Activated T-helper 1 cell treated with anti-CD3 and anti-CD28 coated beads, Interleukin-2, amount 50 U/mL, for 16 hours (primary cell): ENCODE measurements around the gene POLR2E.

Experiments used
- DNase-seq, 2 donors: peaks; one replicate each; pipeline ENCODE4 v3.0.0-alpha.2; 2020; ENCODE audit warnings: low read depth in 1 of 2, low spot score in 1 of 2

Gene POLR2E

GRCh38 chr19:1082165-1082927 is 12.8 kb downstream of the POLR2E start:
- peak; percentile 67 to 71 for DNase-seq

DNA sequence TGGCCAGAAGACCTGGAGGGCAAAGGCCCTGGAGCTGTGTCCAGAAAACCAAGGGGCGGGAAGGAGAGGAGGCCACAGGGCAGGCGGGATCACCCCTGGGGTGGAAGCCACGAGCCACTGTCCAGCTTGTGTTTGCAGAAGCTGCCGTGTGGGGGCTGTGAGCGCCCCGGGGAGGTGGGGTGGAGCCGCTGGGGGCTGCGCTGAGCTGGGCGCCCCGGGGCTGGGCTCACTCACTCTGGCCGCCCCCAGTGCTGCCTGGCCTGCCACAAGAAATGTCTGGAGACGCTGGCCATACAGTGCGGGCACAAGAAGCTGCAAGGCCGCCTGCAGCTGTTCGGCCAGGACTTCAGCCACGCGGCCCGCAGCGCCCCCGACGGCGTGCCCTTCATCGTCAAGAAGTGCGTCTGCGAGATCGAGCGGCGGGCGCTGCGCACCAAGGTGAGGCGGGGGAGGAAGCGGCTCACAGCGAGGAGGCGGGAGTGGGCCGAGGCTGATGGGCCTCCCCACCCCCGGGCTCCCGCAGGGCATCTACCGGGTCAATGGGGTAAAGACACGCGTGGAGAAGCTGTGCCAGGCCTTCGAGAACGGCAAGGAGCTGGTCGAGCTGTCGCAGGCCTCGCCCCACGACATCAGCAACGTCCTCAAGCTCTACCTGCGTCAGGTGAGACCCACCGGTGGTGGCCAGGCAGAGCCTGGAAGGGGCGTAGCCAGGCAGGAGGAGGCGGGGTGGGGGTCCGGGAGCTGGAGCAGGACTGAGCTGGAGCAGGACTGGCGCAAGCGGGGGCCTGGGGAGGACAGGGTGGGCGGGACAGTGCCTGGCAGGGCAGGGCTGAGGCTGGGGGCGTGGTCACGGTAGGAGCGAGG is 13.6 kb downstream of the POLR2E start:
- no peak for DNase-seq

DNA sequence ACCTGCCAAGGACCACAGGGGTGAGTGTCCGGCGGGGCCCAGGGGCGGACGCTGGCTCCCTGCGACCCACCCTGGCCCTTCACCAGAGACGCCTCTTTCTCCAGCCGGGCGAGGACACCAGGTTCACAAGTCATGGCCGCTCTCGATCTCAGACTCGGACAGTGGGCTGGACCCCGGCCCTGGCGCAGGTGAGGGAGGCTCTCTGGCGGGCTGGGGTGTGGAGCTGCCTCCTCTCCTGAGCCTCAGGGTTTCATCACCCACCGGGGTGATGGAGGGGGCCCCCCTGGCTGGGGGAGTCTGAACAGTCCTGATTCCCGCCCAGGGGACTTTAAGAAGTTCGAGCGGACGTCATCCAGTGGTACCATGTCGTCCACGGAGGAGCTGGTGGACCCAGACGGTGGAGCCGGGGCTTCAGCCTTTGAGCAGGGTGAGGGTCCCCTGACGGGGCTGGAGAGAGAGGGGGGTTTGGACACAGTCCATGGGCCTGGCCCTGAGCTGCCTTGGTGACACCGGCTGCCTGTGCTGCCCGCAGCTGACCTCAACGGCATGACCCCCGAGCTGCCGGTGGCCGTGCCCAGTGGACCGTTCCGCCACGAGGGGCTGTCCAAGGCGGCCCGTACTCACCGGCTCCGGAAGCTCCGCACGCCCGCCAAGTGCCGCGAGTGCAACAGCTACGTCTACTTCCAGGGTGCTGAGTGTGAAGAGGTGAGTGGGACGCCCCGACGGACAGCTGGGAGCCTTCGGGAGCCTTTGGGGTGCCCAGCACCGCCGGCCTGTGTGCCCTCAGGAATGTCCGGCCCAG is 14.6 kb downstream of the POLR2E start:
- no peak for DNase-seq

DNA sequence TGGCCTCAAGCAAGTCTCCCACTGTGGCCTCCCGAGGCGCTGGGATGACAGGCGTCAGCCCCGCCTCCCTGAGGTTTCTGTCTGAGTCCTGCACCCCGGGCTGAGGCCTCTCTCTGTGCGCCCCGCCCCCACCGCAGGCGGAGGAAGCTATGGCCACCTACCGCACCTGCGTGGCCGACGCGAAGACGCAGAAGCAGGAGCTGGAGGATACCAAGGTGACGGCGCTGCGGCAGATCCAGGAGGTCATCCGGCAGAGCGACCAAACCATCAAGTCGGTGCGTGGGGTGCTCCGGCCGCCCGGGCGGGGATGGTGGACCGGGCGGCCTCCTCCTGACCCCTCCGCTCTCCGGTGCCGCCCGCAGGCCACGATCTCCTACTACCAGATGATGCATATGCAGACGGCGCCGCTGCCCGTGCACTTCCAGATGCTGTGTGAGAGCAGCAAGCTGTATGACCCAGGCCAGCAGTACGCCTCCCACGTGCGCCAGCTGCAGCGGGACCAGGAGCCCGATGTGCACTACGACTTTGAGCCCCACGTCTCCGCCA is 15.5 kb downstream of the POLR2E start:
- peak in 1 of 2 donors; percentile 58 for DNase-seq

DNA sequence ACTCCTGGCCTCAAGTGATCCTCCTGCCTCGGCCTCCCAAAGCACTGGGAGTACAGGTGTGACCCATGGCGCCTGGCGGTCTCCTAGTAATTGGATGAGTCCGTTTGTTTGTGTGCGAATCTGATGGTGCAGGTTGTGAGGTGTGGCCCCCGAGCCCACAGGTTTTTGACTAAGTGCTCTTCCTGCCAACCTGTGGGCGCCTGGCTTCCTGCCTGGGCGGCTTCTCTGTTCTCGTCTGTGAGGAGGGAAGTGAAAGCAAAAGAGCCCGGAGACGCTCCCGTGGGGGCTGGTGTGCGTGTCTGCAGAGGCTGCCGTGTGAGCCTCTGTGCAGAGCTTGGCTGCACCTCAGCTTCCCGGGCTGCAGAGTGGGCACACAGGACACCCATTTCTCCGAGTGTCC is 18.2 kb downstream of the POLR2E start:
- DNase-seq: peak; percentile 84 to 91

DNA sequence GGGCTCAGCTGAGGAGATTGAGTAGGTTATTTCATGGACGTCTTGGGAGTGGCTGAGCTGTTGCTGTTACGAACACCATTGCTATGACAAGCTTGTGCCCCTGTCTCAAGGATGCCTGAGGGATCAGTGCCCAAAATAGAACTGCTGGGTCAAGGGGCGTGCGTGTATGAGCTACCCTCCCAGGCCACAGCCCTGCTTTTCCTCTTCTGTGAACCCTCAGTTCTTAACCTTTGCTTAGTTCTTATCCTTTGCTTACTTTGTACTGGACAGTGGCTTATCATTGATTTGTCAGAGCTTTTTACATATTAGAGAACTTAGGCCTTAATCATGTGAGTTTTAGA is 19.2 kb downstream of the POLR2E start:
- no peak for DNase-seq

DNA sequence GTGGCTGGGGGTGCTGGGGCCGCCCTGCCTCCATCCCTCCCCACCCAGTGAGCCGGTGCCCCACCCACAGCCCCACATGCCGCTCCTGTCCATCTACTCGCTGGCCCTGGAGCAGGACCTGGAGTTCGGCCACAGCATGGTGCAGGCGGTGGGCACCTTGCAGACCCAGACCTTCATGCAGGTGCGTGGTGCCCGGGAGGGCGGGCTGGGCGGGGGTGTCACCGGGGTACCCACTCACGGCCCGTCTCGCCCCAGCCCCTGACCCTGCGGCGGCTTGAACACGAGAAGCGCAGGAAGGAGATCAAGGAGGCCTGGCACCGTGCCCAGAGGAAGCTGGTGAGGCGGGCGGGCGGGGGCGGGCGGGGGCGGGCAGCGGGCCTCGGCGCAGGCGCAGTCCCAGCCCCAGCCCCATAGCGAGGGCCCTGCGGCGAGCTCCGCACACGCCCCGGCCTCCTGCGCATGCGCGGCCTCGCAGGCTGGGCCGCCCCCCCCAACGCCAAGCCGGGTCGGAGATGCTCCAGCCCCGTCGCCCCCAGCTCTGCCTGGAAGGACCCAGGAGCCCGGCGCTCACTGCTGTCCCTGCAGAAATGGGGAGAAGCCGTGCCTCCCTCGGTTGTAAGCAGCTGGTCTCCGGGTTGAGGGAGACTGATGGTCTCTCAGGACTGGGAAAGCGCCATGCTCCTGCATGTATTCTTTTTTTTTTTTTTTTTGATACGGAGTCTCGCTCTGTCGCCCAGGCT is 20.5 kb downstream of the POLR2E start:
- peak; percentile 85 to 98 for DNase-seq

DNA sequence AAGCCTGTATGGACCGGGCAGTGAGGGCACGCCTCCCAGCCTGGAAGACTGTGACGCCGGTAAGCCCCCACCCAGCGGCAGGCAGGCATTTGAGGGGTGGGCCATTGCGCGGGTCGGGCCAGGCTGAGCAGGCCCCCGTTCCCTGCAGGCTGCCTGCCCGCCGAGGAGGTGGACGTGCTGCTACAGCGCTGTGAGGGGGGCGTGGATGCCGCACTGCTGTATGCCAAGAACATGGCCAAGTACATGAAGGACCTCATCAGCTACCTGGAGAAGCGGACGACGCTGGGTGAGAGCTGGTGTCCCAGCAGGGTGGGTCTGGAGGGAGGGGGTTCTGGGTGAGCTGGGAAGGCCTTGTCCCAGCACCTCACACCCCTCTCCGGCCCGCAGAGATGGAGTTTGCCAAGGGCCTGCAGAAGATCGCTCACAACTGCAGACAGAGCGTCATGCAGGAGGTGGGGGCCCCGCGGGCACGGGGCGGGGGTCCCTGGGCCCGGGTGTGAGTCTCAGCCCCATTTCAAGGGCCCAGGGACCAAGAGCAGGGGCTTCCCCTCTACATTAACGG is 21.1 kb downstream of the POLR2E start:
- DNase-seq: no peak

- no peak for DNase-seq
These were observed 21.9 kb downstream of the POLR2E start for GRCh38 chr19:1073063-1073955.

DNA sequence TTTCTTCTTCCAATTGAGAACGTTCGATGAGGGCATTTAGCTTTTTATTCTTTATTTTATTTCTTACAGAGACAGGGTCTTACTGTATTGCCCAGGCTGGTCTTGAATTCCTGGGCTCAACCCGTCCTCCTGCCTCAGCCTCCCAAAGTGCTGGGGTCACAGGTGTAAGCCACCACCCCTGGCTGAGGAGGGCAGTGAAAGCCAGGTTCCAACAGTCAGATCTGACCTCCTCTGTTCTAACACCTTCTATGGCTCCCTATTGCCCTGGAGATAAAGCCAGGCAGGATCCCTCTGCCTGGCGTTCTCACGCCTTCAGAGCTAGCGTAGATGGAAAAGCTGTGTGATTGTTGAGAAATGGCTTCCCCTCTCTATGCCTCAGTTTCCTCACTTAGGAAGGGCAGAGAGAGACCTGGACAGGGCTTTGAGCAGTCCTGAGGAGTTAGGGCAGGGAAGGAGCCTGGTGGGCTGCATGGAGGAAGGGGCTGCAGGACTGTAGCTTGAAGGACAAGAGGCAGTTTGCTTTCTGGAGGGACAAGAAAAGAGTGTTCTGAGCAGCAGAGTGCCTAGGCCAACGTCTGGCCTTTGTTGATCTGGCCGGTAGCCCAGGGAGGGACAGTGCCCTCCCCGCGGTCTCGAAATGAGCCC is 22.7 kb downstream of the POLR2E start:
- no peak for DNase-seq

GRCh38 chr19:1070931-1071791 is 24.0 kb downstream of the POLR2E start:
- no peak for DNase-seq

DNA sequence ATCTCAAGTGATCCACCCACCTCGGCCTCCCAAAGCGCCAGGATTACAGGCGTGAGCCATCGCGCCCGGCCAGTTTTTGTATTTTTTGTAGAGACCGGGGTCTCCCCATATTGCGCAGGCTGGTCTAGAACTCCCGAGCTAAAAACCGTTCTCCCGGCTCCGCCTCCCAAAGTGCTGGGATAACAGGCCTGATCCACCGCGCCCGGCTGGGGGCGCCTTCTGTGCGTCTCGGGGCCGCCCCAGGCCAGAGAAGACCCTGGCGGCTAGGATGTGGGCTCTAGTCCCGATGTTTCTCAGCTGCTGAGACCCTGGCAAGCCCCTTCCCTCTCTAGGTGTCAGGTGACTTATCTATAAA is 24.6 kb downstream of the POLR2E start:
- DNase-seq: no peak

GRCh38 chr19:1069009-1069779 is 26.0 kb downstream of the POLR2E start:
- DNase-seq: peak; percentile 44 to 57

DNA sequence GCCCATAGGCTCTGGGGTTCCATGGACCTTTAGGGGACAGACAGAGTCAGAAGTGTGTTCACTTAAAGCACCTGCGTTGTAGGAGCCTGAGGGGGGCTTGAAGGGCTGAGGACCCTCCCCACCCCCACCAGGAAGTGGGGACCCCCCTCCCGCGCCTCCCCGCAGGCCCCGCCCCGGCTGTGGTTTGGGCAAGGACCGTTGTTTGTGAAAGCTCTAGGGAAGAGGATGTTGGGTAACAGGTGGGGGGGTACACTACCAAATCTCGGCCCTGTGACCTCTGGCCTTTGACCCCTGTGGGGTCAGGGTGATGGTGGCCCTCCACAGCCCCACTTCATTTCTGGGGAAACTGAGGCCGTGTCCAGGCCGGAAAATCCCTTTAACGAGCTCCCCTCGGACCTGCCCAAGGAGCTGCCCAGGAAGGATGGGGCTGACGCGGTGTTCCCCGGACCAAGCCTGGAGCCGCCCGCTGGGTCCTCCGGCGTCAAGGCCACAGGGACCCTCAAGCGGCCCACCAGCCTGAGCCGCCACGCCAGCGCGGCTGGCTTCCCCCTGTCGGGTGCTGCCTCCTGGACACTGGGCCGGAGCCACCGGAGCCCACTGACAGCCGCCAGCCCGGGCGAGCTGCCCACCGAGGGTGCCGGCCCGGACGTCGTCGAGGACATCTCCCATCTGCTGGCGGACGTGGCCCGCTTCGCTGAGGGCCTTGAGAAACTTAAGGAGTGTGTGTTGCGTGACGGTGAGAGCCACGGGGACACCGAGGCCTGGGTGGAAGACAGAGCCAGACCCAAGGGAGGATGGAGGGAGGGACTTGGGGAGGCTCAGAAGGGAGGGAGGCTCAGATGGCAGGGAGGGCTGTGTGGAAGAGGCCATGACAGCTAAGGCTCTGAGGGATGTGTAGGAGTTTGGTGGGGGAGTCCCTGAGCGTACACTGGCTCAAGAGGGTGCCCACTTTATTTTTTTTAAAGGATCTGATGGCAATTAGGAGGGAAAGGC is 26.9 kb downstream of the POLR2E start:
- peak in 1 of 2 donors; percentile 60 for DNase-seq

DNA sequence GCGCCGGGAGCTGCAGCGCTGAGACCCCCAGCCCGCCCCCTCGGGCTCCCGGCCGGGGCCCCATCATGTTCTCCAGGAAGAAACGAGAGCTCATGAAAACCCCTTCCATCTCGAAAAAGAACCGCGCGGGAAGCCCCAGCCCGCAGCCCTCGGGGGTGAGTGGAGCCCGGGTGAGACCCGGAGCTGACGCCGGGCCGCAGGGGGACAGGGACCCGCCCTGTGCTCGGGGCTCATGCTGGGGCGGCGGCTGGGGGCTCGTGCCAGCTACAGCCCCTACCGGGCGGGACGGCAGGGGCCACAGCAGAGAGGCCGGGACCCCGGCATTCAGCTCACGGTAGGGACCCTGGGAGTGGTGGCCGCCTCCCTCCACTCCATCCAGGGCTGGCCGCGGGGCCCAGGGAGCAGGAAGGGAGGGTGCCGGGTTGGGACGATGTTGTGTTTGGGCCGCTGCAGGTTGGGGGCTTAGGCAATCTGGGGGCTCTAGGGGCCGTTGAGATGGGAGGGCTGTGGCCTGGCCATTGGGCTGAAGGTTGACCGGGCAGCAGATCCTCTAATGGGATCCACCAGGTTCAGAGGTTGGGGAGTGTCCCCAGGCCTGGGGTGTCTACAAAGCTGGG is 27.7 kb downstream of the POLR2E start:
- DNase-seq: peak in 1 of 2 donors; percentile 57
